ENCODE measurements around the gene LRRTM4. TPM values are rescaled to one million over a fixed set of nuclear protein-coding genes. Genes with fewer than 3 reads are reported as not detected.

Gene LRRTM4
- total RNA-seq, 1 experiment from 2014 or later: 12.0 TPM

DNA sequence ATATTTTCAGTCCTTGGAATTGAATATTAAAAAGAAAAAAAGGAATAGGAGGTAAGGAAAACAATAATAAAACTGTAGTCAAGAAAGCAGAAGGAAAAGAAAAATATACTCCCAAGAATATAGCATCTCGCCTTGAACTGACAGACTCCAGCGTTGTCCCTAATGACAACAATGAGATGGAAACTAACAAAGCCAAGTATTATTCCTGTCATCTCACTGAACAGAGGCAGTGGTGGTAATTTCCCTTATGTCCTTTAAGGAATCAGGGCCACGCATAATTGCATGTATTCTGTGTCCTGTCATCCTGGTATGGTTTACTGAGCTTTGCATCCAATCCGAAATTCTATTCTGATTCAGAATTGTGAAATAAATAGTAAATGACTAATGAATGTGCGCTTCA is 158.9 kb downstream of the LRRTM4 start:
- Histone ChIP-seq H3K4me2 (ENCODE audit: insufficient read depth, insufficient read length, low read length) (no peak overlapping the region), H3K27me3 (ENCODE audit: insufficient read depth, low read length) (no peaks in the 10 kb centered on the region), H3K23me2 (ENCODE audit: insufficient read length, low read depth, low read length, poor library complexity, severe bottlenecking) (no peaks in the 10 kb centered on the region), H3K79me1 (ENCODE audit: insufficient read depth, low read depth, low read length, poor library complexity, severe bottlenecking) (no peaks in the 10 kb centered on the region), H2BK15ac (ENCODE audit: low read depth, low read length) (no peak overlapping the region), H4K5ac (ENCODE audit: insufficient read length, low read depth, low read length) (no peak overlapping the region), H3K4ac (ENCODE audit: low read depth, low read length) (no peak overlapping the region), H2BK20ac (ENCODE audit: low read depth, low read length, poor library complexity, severe bottlenecking) (no peak overlapping the region), H3K56ac (ENCODE audit: insufficient read length, low read depth, low read length) (no peak overlapping the region), H3K79me2 (ENCODE audit: insufficient read depth, low read length) (no peaks in the 10 kb centered on the region), H3K4me1 (ENCODE audit: insufficient read depth, low read length) (no peaks in the 10 kb centered on the region), H2BK12ac (ENCODE audit: insufficient read length, low read depth, low read length) (no peak overlapping the region), H3K9ac (ENCODE audit: extremely low read depth, insufficient read length, low read length) (no peak overlapping the region), H2BK120ac (ENCODE audit: low read depth, low read length, poor library complexity, severe bottlenecking) (no peak overlapping the region), H3K18ac (ENCODE audit: insufficient read length, low read depth, low read length) (no peak overlapping the region), H3K14ac (ENCODE audit: insufficient read depth, low read length) (no peak overlapping the region), H2AFZ (ENCODE audit: low read length) (no peak overlapping the region), H3K27ac (ENCODE audit: insufficient read length, low read depth, low read length) (no peak overlapping the region), H4K8ac (replicated peaks; ENCODE audit: insufficient read length, low read depth, low read length) (no peak overlapping the region), H4K20me1 (ENCODE audit: control insufficient read depth, insufficient read depth, insufficient read length) (no peaks in the 10 kb centered on the region), H2AK5ac (ENCODE audit: insufficient read length, low read length) (no peak overlapping the region), H3K23ac (ENCODE audit: insufficient read length, low read depth, low read length) (no peak overlapping the region), H3K9me3 (ENCODE audit: control insufficient read depth, low read depth, low read length) (no peaks in the 10 kb centered on the region), H4K91ac (ENCODE audit: insufficient read length, low read depth, low read length) (no peak overlapping the region), H3T11ph (ENCODE audit: low read length) (no peak overlapping the region), H2BK5ac (ENCODE audit: insufficient read length, low read length) (no peak overlapping the region)
- WGBS (ENCODE audit: extremely low coverage, insufficient read length, low lambda C conversion rate): no CpG with 5 or more reads among the region's 5 CpGs
- no peak overlapping the region for H3K27ac Mint-ChIP-seq
- TF ChIP-seq, protein P1, sequence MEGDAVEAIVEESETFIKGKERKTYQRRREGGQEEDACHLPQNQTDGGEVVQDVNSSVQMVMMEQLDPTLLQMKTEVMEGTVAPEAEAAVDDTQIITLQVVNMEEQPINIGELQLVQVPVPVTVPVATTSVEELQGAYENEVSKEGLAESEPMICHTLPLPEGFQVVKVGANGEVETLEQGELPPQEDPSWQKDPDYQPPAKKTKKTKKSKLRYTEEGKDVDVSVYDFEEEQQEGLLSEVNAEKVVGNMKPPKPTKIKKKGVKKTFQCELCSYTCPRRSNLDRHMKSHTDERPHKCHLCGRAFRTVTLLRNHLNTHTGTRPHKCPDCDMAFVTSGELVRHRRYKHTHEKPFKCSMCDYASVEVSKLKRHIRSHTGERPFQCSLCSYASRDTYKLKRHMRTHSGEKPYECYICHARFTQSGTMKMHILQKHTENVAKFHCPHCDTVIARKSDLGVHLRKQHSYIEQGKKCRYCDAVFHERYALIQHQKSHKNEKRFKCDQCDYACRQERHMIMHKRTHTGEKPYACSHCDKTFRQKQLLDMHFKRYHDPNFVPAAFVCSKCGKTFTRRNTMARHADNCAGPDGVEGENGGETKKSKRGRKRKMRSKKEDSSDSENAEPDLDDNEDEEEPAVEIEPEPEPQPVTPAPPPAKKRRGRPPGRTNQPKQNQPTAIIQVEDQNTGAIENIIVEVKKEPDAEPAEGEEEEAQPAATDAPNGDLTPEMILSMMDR (conservative IDR thresholded peaks at IDR 0.05): no peak
- H3K9me3 Mint-ChIP-seq: no peaks in the 10 kb centered on the region
- no peak for DNase-seq
- no peaks in the 10 kb centered on the region for H3K36me3 Mint-ChIP-seq (ENCODE audit: insufficient read depth in 1 of 3, low read depth in 3 of 3)
- peaks cover 10% of the 10 kb centered on the region in 2 experiments for H3K4me1 Mint-ChIP-seq
- H3K27me3 Mint-ChIP-seq (ENCODE audit: low read depth): no peaks in the 10 kb centered on the region
- no peak overlapping the region for H3K4me3 Mint-ChIP-seq
